ENCODE measurements around the gene MCF2L. TPM values are rescaled to one million over a fixed set of nuclear protein-coding genes. Genes with fewer than 3 reads are reported as not detected.

The MCF2L gene
- total and polyA plus RNA-seq, 10 of the 15 experiments (the other 5 are each of a cell fraction or from before 2014, with no cell fraction given), result 0.06 to 1.1 (median 0.21) TPM; not detected in 2

GRCh38 chr13:112974671-112975070, 5.7 kb downstream of the MCF2L start (continued):
- TF ChIP-seq IRF4 (IDR thresholded peaks at IDR 0.05; ENCODE audit: low read depth, low read length), result no peak
- TF ChIP-seq KAT2A (conservative IDR thresholded peaks at IDR 0.05; ENCODE audit: control insufficient read depth, low read depth, low read length), result no peak
- TF ChIP-seq HDAC6 (IDR thresholded peaks at IDR 0.05; ENCODE audit: unreplicated experiment), result no peak
- TF ChIP-seq SMARCA5 (IDR thresholded peaks at IDR 0.05), result no peak

DNA sequence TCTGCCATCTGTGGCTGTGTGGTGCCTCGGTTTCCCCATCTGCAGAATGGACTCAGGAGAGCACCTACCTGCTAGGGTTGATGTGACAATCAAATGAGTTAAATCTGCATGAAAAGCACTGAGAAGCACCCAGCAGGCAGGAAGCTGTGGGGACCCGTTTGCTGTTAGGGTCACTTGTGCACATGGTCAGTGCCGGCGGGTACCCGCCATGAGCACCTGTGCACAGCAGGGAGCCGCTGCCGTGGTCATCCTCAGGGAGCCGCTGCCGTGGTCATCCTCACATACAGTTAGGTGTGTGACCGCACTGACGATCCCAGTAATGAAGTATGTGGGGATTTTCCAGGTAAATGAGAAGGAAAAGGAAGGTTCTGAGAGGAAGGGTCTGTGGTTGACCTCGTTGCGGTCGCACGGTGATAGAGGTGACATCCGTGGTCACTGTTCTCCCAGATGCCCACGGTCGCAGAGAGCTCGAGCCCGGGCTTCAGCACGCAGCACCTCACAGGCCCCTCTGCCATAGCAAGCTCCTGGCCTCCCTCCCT, 6.5 kb downstream of the MCF2L start:
- no peaks in the 10 kb centered on the region for H4K20me1 ChIP-seq (ENCODE audit: control insufficient read depth, insufficient read depth)
- no peak overlapping the region for H3K4me2 ChIP-seq (ENCODE audit: control insufficient read depth, insufficient read depth)
- H3K4me1 ChIP-seq (ENCODE audit: control insufficient read depth, insufficient read depth, low read length), result no peaks in the 10 kb centered on the region
- ChIA-PET SMC1A (ENCODE audit: uncharacterized antibody, unreplicated experiment) (no interaction called here), RAD21 (ENCODE audit: unreplicated experiment) (no interaction called here), CTCF (no interaction called here), POLR2A (no interaction called here)
- H3K4me3 ChIP-seq, result no peak overlapping the region
- no peaks in the 10 kb centered on the region for H3K9me3 ChIP-seq (replicated peaks; ENCODE audit: control insufficient read depth, insufficient read depth, low read length)
- no peaks in the 10 kb centered on the region for H3K79me2 ChIP-seq (ENCODE audit: control insufficient read depth, insufficient read depth, low read length)
- H3K9ac ChIP-seq (ENCODE audit: control insufficient read depth, insufficient read depth, low read length), result no peak overlapping the region
- H2AFZ ChIP-seq (ENCODE audit: control insufficient read depth, low read depth, low read length), result no peak overlapping the region
- 47% methylated on average over 17 of the region's 21 CpGs for WGBS (ENCODE audit: insufficient coverage, insufficient replicate concordance, low lambda C conversion rate, missing lambda C conversion rate)
- intact Hi-C loops (cut with micrococcal nuclease; ENCODE audit: unreplicated experiment), result no loop called here
- no peak overlapping the region for H3K27ac ChIP-seq (ENCODE audit: control insufficient read depth, insufficient read depth)
- no peaks in the 10 kb centered on the region for H3K36me3 ChIP-seq (ENCODE audit: control insufficient read depth in 2 of 2, insufficient read depth in 2 of 2, low read length in 1 of 2)
- ATAC-seq (no peak), FAIRE-seq (no peak), DNase-seq (ENCODE audit: low read depth, low spot score) (no peak)
- in situ Hi-C loops (cut with MboI), result no loop called here
- H3K27me3 ChIP-seq (replicated peaks in 1 of 2; ENCODE audit: control insufficient read depth in 2 of 2, insufficient read depth in 2 of 2, low read length in 1 of 2), result no peaks in the 10 kb centered on the region
- BruUV-seq (replicated peaks), result no TSS peak
- TF ChIP-seq STAT1 (conservative IDR thresholded peaks at IDR 0.05) (no peak), RUNX3 (IDR thresholded peaks at IDR 0.05; ENCODE audit: low read length) (no peak), CBFB (IDR thresholded peaks at IDR 0.05; ENCODE audit: low read depth) (no peak), EGR1 (IDR thresholded peaks at IDR 0.05; ENCODE audit: borderline replicate concordance in 1 of 2, low read depth in 2 of 2, low read length in 2 of 2) (no peak), POLR2AphosphoS5 (IDR thresholded peaks at IDR 0.05; ENCODE audit: low read length) (no peak), GABPA (IDR thresholded peaks at IDR 0.05; ENCODE audit: low read depth) (no peak), ZNF622 (IDR thresholded peaks at IDR 0.05) (no peak), DPF2 (IDR thresholded peaks at IDR 0.05) (no peak)
- TF ChIP-seq, protein P1, sequence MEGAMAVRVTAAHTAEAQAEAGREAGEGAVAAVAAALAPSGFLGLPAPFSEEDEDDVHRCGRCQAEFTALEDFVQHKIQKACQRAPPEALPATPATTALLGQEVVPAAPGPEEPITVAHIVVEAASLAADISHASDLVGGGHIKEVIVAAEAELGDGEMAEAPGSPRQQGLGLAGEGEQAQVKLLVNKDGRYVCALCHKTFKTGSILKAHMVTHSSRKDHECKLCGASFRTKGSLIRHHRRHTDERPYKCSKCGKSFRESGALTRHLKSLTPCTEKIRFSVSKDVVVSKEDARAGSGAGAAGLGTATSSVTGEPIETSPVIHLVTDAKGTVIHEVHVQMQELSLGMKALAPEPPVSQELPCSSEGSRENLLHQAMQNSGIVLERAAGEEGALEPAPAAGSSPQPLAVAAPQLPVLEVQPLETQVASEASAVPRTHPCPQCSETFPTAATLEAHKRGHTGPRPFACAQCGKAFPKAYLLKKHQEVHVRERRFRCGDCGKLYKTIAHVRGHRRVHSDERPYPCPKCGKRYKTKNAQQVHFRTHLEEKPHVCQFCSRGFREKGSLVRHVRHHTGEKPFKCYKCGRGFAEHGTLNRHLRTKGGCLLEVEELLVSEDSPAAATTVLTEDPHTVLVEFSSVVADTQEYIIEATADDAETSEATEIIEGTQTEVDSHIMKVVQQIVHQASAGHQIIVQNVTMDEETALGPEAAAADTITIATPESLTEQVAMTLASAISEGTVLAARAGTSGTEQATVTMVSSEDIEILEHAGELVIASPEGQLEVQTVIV (IDR thresholded peaks at IDR 0.05; ENCODE audit: borderline replicate concordance, partially characterized antibody), result no peak
- TF ChIP-seq, protein P2, sequence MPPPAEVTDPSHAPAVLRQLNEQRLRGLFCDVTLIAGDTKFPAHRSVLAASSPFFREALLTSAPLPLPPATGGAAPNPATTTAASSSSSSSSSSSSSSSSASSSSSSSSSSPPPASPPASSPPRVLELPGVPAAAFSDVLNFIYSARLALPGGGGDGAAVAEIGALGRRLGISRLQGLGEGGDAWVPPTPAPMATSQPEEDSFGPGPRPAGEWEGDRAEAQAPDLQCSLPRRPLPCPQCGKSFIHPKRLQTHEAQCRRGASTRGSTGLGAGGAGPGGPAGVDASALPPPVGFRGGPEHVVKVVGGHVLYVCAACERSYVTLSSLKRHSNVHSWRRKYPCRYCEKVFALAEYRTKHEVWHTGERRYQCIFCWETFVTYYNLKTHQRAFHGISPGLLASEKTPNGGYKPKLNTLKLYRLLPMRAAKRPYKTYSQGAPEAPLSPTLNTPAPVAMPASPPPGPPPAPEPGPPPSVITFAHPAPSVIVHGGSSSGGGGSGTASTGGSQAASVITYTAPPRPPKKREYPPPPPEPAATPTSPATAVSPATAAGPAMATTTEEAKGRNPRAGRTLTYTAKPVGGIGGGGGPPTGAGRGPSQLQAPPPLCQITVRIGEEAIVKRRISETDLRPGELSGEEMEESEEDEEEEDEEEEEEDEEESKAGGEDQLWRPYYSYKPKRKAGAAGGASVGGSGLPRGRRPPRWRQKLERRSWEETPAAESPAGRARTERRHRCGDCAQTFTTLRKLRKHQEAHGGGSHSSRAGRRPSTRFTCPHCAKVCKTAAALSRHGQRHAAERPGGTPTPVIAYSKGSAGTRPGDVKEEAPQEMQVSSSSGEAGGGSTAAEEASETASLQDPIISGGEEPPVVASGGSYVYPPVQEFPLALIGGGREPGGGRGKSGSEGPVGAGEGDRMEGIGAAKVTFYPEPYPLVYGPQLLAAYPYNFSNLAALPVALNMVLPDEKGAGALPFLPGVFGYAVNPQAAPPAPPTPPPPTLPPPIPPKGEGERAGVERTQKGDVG (CRISPR knock-in tag; IDR thresholded peaks at IDR 0.05), result no peak
- TF ChIP-seq, protein P3, sequence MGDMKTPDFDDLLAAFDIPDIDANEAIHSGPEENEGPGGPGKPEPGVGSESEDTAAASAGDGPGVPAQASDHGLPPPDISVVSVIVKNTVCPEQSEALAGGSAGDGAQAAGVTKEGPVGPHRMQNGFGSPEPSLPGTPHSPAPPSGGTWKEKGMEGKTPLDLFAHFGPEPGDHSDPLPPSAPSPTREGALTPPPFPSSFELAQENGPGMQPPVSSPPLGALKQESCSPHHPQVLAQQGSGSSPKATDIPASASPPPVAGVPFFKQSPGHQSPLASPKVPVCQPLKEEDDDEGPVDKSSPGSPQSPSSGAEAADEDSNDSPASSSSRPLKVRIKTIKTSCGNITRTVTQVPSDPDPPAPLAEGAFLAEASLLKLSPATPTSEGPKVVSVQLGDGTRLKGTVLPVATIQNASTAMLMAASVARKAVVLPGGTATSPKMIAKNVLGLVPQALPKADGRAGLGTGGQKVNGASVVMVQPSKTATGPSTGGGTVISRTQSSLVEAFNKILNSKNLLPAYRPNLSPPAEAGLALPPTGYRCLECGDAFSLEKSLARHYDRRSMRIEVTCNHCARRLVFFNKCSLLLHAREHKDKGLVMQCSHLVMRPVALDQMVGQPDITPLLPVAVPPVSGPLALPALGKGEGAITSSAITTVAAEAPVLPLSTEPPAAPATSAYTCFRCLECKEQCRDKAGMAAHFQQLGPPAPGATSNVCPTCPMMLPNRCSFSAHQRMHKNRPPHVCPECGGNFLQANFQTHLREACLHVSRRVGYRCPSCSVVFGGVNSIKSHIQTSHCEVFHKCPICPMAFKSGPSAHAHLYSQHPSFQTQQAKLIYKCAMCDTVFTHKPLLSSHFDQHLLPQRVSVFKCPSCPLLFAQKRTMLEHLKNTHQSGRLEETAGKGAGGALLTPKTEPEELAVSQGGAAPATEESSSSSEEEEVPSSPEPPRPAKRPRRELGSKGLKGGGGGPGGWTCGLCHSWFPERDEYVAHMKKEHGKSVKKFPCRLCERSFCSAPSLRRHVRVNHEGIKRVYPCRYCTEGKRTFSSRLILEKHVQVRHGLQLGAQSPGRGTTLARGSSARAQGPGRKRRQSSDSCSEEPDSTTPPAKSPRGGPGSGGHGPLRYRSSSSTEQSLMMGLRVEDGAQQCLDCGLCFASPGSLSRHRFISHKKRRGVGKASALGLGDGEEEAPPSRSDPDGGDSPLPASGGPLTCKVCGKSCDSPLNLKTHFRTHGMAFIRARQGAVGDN (IDR thresholded peaks at IDR 0.05), result no peak
